Retinal pigment epithelial cell (primary cell): ENCODE results near the gene COL27A1.

ENCODE experiments used
- DNase-seq: peaks from one replicate; pipeline ENCODE4 v3.0.0-alpha.2; 2010; ENCODE audit warnings: low read depth
- H3K4me3 ChIP-seq: 2 replicates; pipeline ENCODE4 v1.5.1; 2011; ENCODE audit warnings: mild to moderate bottlenecking, low read length, control low read depth, moderate library complexity
- TF ChIP-seq, protein P1 (sequence below): conservative IDR thresholded peaks from 2 replicates; pipeline ENCODE4 v1.5.1; 2011; ENCODE audit warnings: low read depth, low read length, control low read depth, inconsistent platforms

The COL27A1 gene

DNA sequence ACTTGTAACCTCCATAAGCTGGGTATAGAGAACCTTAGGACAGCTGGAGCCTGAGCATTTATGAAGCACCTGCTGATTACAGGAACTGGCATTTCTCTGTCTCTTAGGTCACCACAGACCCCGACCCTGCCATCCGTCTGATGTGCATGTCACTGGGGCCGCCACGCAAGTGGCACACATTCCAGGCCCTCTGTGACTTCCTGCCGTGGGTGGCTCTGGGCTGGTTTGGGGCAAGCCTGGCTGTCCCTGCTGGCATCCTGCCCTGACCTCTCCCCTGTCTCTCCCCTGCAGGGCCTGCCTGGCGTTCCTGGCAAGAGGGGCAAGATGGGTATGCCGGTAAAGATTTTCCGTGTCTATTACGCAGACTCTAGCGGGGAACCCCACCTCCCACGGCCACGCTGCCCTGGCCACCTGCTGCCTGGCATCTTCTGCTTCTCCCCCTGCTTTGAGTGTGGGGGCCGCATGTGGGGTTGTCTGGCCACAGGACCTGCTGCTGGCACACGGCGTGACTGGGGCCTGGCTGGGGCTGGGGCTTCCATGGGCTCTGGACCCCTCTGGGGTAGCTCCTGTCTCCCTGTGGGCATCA lies 55.4 kb downstream of the COL27A1 start:
- H3K4me3 ChIP-seq: no peak overlapping the region
- TF ChIP-seq, protein P1, sequence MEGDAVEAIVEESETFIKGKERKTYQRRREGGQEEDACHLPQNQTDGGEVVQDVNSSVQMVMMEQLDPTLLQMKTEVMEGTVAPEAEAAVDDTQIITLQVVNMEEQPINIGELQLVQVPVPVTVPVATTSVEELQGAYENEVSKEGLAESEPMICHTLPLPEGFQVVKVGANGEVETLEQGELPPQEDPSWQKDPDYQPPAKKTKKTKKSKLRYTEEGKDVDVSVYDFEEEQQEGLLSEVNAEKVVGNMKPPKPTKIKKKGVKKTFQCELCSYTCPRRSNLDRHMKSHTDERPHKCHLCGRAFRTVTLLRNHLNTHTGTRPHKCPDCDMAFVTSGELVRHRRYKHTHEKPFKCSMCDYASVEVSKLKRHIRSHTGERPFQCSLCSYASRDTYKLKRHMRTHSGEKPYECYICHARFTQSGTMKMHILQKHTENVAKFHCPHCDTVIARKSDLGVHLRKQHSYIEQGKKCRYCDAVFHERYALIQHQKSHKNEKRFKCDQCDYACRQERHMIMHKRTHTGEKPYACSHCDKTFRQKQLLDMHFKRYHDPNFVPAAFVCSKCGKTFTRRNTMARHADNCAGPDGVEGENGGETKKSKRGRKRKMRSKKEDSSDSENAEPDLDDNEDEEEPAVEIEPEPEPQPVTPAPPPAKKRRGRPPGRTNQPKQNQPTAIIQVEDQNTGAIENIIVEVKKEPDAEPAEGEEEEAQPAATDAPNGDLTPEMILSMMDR: no peak
- DNase-seq: no peak

DNA sequence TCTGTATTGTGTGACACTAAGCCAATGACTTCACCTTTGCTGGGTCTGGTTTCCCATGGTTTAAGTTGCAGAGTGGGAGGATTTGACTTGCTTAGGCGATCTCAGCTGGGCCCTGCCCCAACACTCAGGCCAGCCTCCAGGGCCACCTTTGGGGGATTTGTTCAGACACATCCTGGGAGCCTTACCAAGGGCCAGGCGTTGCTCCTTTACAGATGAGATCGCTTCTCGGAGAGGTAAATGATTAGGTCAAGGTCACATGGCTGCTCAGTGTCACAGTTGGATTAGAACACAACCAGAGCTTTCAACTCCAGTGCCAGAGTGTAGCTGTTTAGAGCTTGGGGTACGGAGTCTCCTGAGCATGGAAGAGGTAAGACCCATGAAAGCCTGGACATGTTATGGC lies 57.5 kb downstream of the COL27A1 start:
- DNase-seq: no peak
- TF ChIP-seq, protein P1: no peak
- no peak overlapping the region for H3K4me3 ChIP-seq

- DNase-seq: no peak
- TF ChIP-seq, protein P1: no peak
- H3K4me3 ChIP-seq: no peak overlapping the region
These were observed 58.2 kb downstream of the COL27A1 start for GRCh38 chr9:114213566-114213965.

GRCh38 chr9:114214181-114214580 lies 58.8 kb downstream of the COL27A1 start:
- H3K4me3 ChIP-seq: no peak overlapping the region
- DNase-seq: no peak
- TF ChIP-seq, protein P1: no peak

DNA sequence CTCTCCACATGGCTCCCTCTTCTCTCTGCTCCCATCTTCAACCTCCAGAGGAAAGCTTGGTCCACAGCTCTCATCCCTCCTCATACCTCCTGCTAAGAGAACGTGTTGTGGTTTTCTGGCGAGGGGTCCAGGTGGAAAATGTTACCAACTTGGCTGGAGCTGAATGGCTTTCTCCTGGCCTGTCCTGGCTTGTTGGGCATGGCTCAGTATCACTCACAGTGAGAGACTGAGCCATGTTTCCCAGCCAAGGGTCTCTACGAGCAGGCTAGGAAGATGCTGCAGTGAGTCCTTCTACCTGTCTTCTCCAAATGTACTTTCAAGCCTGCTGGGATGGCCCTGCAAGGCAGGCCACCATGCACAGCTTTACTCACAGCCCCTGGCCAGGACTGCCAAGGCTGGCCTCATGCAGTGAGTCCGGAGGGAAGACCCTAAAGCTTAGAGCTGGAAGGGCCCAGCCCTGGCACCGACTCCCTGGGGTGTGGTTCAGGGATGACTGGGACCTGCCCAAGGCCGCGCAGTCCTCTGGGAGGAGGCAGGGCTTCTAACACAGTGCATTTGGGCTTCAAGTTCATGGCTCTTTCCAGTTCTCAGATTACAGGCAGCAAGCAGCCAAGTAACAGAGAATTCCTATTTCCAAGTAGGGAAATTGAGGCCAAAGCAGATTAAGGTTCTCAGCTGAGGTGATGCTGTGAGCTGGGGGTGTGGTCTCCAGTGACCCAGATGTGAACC lies 59.5 kb downstream of the COL27A1 start:
- DNase-seq: no peak
- TF ChIP-seq, protein P1: no peak
- H3K4me3 ChIP-seq: no peak overlapping the region

GRCh38 chr9:114216081-114216480 lies 60.7 kb downstream of the COL27A1 start:
- TF ChIP-seq, protein P1: no peak
- no peak overlapping the region for H3K4me3 ChIP-seq
- peak; percentile 58 for DNase-seq

- TF ChIP-seq, protein P1: no peak
- H3K4me3 ChIP-seq: no peak overlapping the region
- DNase-seq: no peak
These were observed 61.6 kb downstream of the COL27A1 start for GRCh38 chr9:114216976-114217375.
